ENCODE measurements around the gene DPH2. TPM values are rescaled to one million over a fixed set of nuclear protein-coding genes. Genes with fewer than 3 reads are reported as not detected.

DPH2 gene
- total RNA-seq, 2 experiments from 2014 or later, result 10.3 to 12.0 TPM

DNA sequence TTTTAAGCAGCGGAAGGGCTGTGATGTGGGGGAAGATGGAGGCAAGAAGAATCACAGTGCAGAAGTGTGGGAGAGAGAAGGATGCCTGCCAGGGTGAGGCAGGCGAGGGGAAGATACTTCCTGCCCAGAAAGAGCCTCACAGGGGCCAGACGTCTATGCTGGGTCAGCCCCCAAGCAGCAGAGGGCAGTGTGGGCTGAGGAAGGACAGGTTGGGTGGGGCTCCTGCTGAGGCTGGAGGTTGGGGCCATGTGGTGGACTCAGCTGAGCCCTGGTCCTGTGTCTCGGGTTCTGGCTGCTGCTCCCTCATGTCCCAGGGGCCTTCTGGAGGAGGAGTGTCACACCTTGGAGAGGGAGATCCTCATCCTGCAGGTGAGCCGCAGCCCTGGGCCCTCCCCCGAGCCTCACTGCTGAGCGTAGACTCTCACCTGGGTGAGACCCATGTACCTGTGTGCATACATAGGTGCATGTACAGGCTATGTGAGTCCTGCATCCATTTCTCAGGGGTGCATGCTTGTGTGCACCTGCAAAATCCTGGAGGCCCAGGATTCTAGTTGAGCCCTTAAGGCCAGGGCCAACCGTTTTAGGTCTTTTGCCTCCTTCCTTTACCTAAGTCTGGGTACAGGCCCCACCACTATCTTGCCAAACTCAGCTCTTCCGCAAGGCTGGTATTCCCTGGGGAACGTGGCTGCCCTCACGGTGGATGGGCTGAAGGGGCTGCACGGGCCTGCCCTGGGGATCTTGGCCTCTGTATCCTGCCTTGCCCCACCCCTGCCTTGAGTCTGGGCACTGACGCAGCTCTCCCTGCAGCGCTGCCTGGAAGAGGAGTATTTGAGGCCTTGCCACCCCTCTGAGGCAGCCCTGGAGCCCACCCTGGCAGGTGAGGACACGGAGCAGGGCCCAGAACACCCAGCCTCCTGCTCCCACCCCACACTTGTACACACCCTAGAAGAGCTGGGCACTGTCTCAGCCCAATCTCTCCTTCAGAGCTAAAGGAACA is 25.3 kb downstream of the DPH2 start:
- no peaks in the 10 kb centered on the region for H3K36me3 Mint-ChIP-seq (ENCODE audit: low read depth)
- H3K4me1 Mint-ChIP-seq (ENCODE audit: low read depth), result peaks cover 16% of the 10 kb centered on the region
- Histone ChIP-seq H3K36me3 (ENCODE audit: insufficient read depth, low read length) (no peaks in the 10 kb centered on the region), H3K27me3 (ENCODE audit: control insufficient read depth in 1 of 2, insufficient read depth in 2 of 2, low read length in 2 of 2) (no peaks in the 10 kb centered on the region), H3K4me3 (ENCODE audit: low read length) (no peak overlapping the region), H3K4me1 (ENCODE audit: insufficient read depth, low read length) (peaks cover 19% of the 10 kb centered on the region), H3K27ac (ENCODE audit: low read depth in 1 of 2, low read length in 2 of 2) (no peak overlapping the region), H3K9me3 (ENCODE audit: control insufficient read depth in 1 of 2, insufficient read depth in 1 of 2, low read length in 2 of 2) (no peaks in the 10 kb centered on the region)
- ChIA-PET CTCF (no interaction called here), POLR2A (no interaction called here)
- ATAC-seq (ENCODE audit: poor library complexity) (no peak), DNase-seq (no peak)
- H3K9me3 Mint-ChIP-seq, result no peaks in the 10 kb centered on the region
- no peak overlapping the region for H3K4me3 Mint-ChIP-seq
- no peak overlapping the region for H3K27ac Mint-ChIP-seq
- no peaks in the 10 kb centered on the region for H3K27me3 Mint-ChIP-seq
- intact Hi-C loops (cut with DNase I, micrococcal nuclease), result loop anchor here in 1 of 2 experiments (5.0 kb wide), 1 partner anchor 37 kb away; the partner anchor contains the start of gene SLC6A9
- TF ChIP-seq, protein P1, sequence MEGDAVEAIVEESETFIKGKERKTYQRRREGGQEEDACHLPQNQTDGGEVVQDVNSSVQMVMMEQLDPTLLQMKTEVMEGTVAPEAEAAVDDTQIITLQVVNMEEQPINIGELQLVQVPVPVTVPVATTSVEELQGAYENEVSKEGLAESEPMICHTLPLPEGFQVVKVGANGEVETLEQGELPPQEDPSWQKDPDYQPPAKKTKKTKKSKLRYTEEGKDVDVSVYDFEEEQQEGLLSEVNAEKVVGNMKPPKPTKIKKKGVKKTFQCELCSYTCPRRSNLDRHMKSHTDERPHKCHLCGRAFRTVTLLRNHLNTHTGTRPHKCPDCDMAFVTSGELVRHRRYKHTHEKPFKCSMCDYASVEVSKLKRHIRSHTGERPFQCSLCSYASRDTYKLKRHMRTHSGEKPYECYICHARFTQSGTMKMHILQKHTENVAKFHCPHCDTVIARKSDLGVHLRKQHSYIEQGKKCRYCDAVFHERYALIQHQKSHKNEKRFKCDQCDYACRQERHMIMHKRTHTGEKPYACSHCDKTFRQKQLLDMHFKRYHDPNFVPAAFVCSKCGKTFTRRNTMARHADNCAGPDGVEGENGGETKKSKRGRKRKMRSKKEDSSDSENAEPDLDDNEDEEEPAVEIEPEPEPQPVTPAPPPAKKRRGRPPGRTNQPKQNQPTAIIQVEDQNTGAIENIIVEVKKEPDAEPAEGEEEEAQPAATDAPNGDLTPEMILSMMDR (IDR thresholded peaks at IDR 0.05), result no peak

DNA sequence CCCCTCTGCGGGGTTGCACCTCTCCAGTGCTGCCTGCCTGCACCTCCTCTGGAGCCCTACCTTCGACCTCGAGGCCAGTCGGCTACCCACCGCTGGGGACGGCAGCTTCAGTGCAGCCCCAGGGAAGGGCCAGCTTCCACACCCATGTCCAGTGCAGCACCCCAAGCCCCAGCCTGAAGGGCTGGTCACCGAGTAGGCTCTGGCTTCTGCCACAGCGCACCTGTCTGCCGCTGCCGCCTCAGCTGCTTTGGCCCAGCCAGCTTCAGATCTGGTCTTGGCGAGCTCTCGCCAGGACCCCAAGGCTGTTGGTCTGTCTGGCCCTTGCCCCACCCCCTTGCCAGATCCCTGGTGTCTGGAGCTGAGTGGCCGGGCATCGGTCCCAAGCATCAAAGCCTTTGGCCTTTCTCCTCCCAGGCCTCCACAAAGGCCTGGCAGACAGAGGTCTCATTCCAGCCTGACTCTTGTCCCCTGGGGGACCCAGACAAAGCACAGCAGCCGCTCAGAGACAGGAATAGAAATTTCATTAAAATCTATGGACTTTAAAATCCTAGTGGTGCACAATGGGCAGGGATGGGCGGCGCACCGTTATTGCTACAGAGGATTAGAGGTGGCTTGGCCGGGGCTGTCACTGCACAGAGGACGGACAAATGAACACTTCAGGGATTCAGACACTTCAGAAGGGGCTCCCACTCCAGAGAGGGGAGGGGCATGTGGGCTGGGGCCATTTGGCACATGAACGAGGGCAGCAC is 26.3 kb downstream of the DPH2 start:
- POLR2A ChIA-PET, result no interaction called here
- no peaks in the 10 kb centered on the region for H3K9me3 ChIP-seq (ENCODE audit: control insufficient read depth in 1 of 2, insufficient read depth in 1 of 2, low read length in 2 of 2)
- no peaks in the 10 kb centered on the region for H3K27me3 ChIP-seq (ENCODE audit: control insufficient read depth in 1 of 2, insufficient read depth in 2 of 2, low read length in 2 of 2)
- H3K36me3 Mint-ChIP-seq (ENCODE audit: low read depth), result no peaks in the 10 kb centered on the region
- peaks cover 16% of the 10 kb centered on the region for H3K4me1 Mint-ChIP-seq (ENCODE audit: low read depth)
- H3K36me3 ChIP-seq (ENCODE audit: insufficient read depth, low read length), result no peaks in the 10 kb centered on the region
- CTCF ChIA-PET, result no interaction called here
- no peak for DNase-seq
- no peak overlapping the region for H3K4me3 ChIP-seq (ENCODE audit: low read length)
- H3K4me1 ChIP-seq (ENCODE audit: insufficient read depth, low read length), result peaks cover 14% of the 10 kb centered on the region
- H3K27ac Mint-ChIP-seq, result no peak overlapping the region
- H3K4me3 Mint-ChIP-seq, result no peak overlapping the region
- TF ChIP-seq, protein P1 (IDR thresholded peaks at IDR 0.05), result no peak
- no peak overlapping the region for H3K27ac ChIP-seq (ENCODE audit: low read depth in 1 of 2, low read length in 2 of 2)
- no peaks in the 10 kb centered on the region for H3K27me3 Mint-ChIP-seq
- no peak for ATAC-seq (ENCODE audit: poor library complexity)
- intact Hi-C loops (cut with DNase I, micrococcal nuclease), result no loop called here
- no peaks in the 10 kb centered on the region for H3K9me3 Mint-ChIP-seq

GRCh38 chr1:43996733-43997115 is 26.9 kb downstream of the DPH2 start:
- DNase-seq (no peak), ATAC-seq (ENCODE audit: poor library complexity) (no peak)
- Mint-ChIP-seq H3K27ac (no peak overlapping the region), H3K9me3 (no peaks in the 10 kb centered on the region), H3K27me3 (no peaks in the 10 kb centered on the region), H3K36me3 (ENCODE audit: low read depth) (no peaks in the 10 kb centered on the region), H3K4me1 (ENCODE audit: low read depth) (peaks cover 11% of the 10 kb centered on the region), H3K4me3 (no peak overlapping the region)
- Histone ChIP-seq H3K27ac (ENCODE audit: low read depth in 1 of 2, low read length in 2 of 2) (no peak overlapping the region), H3K27me3 (ENCODE audit: control insufficient read depth in 1 of 2, insufficient read depth in 2 of 2, low read length in 2 of 2) (no peaks in the 10 kb centered on the region), H3K36me3 (ENCODE audit: insufficient read depth, low read length) (no peaks in the 10 kb centered on the region), H3K4me3 (ENCODE audit: low read length) (no peak overlapping the region), H3K4me1 (ENCODE audit: insufficient read depth, low read length) (peaks cover 11% of the 10 kb centered on the region), H3K9me3 (ENCODE audit: control insufficient read depth in 1 of 2, insufficient read depth in 1 of 2, low read length in 2 of 2) (no peaks in the 10 kb centered on the region)
- CTCF ChIA-PET, result no interaction called here
- TF ChIP-seq, protein P1 (IDR thresholded peaks at IDR 0.05), result no peak
- intact Hi-C loops (cut with DNase I, micrococcal nuclease), result no loop called here
- POLR2A ChIA-PET, result no interaction called here

Data from CD4-positive, alpha-beta T cell (primary cell).